Astrocyte (in vitro differentiated cells and primary cell): ENCODE data around the gene KAT7.

ENCODE experiments used
- CTCF ChIP-seq: IDR thresholded peaks from 2 replicates; pipeline ENCODE4 v1.5.1; 2011; ENCODE audit warnings: low read depth, mild to moderate bottlenecking, inconsistent platforms, low read length, moderate library complexity; ENCODE audit not compliant: insufficient read depth
- EZH2 ChIP-seq: IDR thresholded peaks from 2 replicates; pipeline ENCODE4 v1.6.1; 2012; ENCODE audit warnings: mild to moderate bottlenecking, low read length, inconsistent platforms; ENCODE audit not compliant: insufficient read depth

- no peak for TF ChIP-seq CTCF
- no peak for TF ChIP-seq EZH2
These were observed 23.8 kb upstream of the KAT7 start for GRCh38 chr17:49764559-49765180.
